ENCODE results near the gene DRD2. TPM values are rescaled to one million over a fixed set of nuclear protein-coding genes. Genes with fewer than 3 reads are reported as not detected.

The DRD2 gene
- polyA plus RNA-seq, 4 donors = 0.28 to 0.41 TPM; not detected in 2

- Histone ChIP-seq H3K36me3 (ENCODE audit: control insufficient read depth in 3 of 3, insufficient read depth in 2 of 3, low read depth in 1 of 3, low read length in 3 of 3) (peaks cover 5 to 65% (median 8%) of the 10 kb centered on the region in 3 donors), H3K4me1 (ENCODE audit: control insufficient read depth in 3 of 3, insufficient read depth in 2 of 3, low read depth in 1 of 3, low read length in 2 of 3) (no peaks in the 10 kb centered on the region), H3K4me3 (ENCODE audit: low read depth in 1 of 3, low read length in 3 of 3) (no peak overlapping the region), H3K27ac (ENCODE audit: low read depth in 1 of 3, low read length in 2 of 3) (no peak overlapping the region), H3K27me3 (ENCODE audit: control insufficient read depth in 3 of 3, insufficient read depth in 3 of 3, low read length in 3 of 3) (no peaks in the 10 kb centered on the region), H3K9me3 (ENCODE audit: control insufficient read depth in 2 of 2, insufficient read depth in 1 of 2, low read depth in 1 of 2, low read length in 1 of 2) (no peaks in the 10 kb centered on the region)
- FAIRE-seq = no peak
- WGBS, 3 donors = 74 to 81% (median 75%) methylated on average over 5 of the region's 5 CpGs
- DNase-seq = no peak
Measured at GRCh38 chr11:113363406-113363805, 111.8 kb downstream of the DRD2 start.

Other genes starting within 250 kb of the DRD2 start
- gene TTC12, start 160.8 kb downstream of the DRD2 start, polyA plus RNA-seq = 10 to 100 TPM in 1 of 4 donors, 1 to 10 TPM in 3; 3.0 to 17.8 (median 6.0) TPM
- gene ANKK1, start 87.6 kb downstream of the DRD2 start, polyA plus RNA-seq = under 1 TPM in 3 of 4 donors, not detected in 1; 0.18 to 0.30 (median 0.22) TPM
- 1 to 10 TPM in 1 of 4 donors, under 1 TPM in 3; 0.37 to 1.1 (median 0.42) TPM for gene TMPRSS5, start 230.9 kb upstream of the DRD2 start, polyA plus RNA-seq

Measured in small intestine (tissue), 7 donors.